GM12875 (cell line): ENCODE results near the gene CRACR2B.

Experiments
- H3K4me3 ChIP-seq: one replicate; pipeline ENCODE4 v1.5.1; 2011; ENCODE audit warnings: low read depth, low read length, control low read depth
- TF ChIP-seq, protein P1 (sequence below): IDR thresholded peaks from 2 replicates; pipeline ENCODE4 v1.5.1; 2011; ENCODE audit warnings: low read depth, mild to moderate bottlenecking, control low read depth, inconsistent platforms, low read length, moderate library complexity, borderline replicate concordance; ENCODE audit not compliant: insufficient read depth

CRACR2B gene

GRCh38 chr11:802018-802617, 25.6 kb upstream of the CRACR2B start:
- TF ChIP-seq, protein P1, sequence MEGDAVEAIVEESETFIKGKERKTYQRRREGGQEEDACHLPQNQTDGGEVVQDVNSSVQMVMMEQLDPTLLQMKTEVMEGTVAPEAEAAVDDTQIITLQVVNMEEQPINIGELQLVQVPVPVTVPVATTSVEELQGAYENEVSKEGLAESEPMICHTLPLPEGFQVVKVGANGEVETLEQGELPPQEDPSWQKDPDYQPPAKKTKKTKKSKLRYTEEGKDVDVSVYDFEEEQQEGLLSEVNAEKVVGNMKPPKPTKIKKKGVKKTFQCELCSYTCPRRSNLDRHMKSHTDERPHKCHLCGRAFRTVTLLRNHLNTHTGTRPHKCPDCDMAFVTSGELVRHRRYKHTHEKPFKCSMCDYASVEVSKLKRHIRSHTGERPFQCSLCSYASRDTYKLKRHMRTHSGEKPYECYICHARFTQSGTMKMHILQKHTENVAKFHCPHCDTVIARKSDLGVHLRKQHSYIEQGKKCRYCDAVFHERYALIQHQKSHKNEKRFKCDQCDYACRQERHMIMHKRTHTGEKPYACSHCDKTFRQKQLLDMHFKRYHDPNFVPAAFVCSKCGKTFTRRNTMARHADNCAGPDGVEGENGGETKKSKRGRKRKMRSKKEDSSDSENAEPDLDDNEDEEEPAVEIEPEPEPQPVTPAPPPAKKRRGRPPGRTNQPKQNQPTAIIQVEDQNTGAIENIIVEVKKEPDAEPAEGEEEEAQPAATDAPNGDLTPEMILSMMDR, result no peak
- no peak overlapping the region for H3K4me3 ChIP-seq

DNA sequence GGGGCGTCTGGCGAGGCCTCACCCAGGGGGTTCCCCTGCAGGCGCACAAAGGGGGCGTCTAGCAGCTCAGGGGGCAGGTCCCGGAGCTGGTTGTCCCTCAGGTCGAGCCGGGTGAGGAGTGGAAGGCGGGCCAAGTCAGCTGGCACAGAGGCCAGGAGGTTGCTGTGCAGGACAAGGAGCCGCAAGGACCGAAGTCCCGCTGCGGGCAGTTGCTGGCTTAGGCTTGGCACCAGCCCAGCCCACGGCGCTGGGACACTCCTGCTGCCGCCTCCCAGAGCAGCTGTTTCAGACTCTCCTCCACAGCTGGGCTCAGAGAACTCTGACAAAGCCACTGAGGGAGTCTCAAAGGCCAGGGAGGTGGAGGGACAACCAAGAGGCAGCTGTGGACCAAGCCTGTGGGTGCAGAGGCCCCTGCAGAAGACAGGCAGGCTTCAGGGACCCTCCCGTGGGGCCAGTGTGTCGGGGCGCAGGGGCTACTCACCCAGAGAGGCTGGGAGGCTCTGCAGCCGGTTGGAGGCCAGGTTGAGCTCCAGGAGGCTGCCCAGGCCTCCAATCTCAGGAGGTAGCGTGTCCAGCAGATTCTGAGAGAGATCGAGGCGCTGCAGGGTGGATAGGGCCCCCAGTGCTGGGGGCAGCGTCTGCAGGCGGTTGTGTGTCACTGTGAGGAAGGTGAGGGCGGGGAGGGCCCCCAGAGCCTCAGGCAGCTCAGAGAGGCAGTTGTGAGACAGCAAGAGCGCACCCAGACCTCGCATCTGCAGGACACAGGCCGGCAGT, 24.8 kb upstream of the CRACR2B start:
- TF ChIP-seq, protein P1, result no peak
- H3K4me3 ChIP-seq, result no peak overlapping the region

DNA sequence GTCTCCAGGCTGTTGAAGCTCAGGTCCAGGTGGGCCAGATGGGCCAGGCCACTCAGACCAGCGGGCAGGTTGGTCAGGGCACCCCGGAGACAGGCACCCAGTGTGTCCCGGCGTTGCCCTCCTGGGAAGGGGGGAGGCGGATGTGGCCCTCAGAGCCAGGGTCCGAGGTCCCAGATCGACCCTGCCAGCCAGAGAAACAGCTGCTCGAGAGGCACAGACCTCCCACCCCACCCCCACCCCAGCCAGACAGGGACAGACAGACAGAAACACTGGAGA, 24.3 kb upstream of the CRACR2B start:
- peak overlapping the region; percentile 66 for H3K4me3 ChIP-seq
- TF ChIP-seq, protein P1, result no peak

GRCh38 chr11:803770-804598, 23.7 kb upstream of the CRACR2B start:
- peak overlapping the region; percentile 66 for H3K4me3 ChIP-seq
- TF ChIP-seq, protein P1, result no peak

GRCh38 chr11:804599-804964, 23.1 kb upstream of the CRACR2B start:
- TF ChIP-seq, protein P1, result no peak
- H3K4me3 ChIP-seq, result peak overlapping the region; percentile 66

DNA sequence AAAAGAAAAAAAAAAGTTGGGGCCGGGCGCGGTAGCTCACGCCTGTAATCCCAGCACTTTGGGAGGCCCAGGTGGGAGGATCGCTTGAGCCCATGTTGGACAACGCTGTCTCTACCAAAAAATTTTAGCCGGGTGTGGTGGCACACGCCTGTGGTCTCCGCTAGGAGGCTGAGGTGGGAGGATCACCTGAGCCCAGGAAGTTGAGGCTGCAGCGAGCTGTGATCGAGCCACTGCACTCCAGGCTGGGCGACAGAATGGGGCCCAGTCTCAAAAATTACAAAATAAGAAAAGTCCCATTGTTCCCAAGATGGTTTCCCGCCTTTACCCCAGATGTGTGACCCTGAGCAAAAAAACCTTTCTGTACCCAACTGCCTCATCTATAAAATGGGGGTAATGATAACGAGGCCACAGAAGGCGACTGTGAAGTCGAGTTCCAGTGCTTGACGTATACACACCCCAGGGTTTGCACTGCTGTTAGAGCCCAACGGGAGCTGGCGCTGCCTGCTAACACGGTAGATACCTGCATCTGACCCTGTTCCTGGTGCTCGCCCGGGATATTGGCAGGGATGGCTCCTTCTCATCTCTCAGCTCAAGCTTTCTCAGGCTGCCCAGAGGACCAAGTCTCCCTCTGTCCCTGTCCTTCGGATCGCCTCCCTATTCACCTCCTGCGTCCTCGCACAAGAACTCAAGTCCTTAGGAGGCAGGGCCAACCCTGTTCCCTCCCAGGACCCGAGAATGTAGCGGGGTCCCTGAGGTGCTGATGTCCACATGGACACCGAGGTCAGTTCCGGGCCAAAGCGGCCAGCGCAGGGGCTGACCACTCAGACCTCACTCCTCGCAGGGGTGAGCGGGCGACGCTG, 19.1 kb upstream of the CRACR2B start:
- TF ChIP-seq, protein P1, result peak; percentile 37; the same call in 1 of the 2 replicates
- H3K4me3 ChIP-seq, result peak overlapping the region; percentile 92
